ENCODE results near the gene GP1BB.

- TF ChIP-seq CTCF (IDR thresholded peaks at IDR 0.05; ENCODE audit: borderline replicate concordance, extremely low read depth, low read length, poor library complexity, severe bottlenecking) (no peak), EZH2 (IDR thresholded peaks at IDR 0.05; ENCODE audit: borderline replicate concordance, low read depth, low read length, severe bottlenecking) (no peak)
Observed at GRCh38 chr22:19688301-19689290, 34.7 kb upstream of the GP1BB start.

Measured in DND-41 (cell line).